ENCODE measurements around the gene PLA2R1.
"Not testable (repeated sequence)": the region's sequence is repeated elsewhere in the genome, so short reads cannot be mapped to it uniquely, and the experiment has no call there.

PLA2R1 gene

GRCh38 chr2:160063271-160063670, 856 bp upstream of the PLA2R1 start:
- no peak for DNase-seq

DNA sequence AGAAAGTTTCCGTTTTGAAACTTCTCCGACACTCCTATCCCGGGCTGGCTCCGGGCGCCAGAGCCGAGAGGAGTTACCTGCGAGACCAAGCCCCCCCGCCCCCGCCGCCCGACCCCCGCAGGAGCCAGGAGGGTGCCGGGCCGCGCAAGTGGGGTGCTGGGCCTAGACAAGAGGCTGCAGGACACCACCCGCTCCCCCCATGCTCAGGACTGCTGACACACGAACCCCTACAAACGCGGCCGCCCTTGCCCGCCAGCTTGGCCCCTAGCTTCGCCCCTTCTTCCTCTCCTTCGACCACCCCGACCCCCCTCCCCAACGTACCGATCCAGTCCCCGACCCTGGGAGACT, 497 bp downstream of the PLA2R1 start:
- DNase-seq = no peak

DNA sequence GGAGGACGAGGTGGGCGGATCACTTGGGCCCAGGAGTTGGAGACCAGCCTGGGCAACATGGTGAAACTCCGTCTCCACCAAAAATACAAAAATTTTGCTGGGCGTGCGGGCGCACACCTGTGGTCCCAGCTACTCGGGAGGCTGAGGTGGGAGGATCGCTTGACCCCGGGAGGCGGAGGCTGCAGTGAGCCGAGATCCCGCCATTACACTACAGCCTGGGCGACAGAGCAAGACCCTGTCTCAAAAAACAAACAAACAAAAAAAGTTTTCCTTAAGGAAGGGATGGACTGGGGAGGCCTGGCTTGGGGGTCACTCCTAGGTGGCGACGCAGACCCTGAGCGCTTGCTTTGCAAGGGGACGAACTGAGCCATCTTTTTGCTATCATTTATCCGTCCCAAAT, 882 bp downstream of the PLA2R1 start:
- no peak for DNase-seq

DNA sequence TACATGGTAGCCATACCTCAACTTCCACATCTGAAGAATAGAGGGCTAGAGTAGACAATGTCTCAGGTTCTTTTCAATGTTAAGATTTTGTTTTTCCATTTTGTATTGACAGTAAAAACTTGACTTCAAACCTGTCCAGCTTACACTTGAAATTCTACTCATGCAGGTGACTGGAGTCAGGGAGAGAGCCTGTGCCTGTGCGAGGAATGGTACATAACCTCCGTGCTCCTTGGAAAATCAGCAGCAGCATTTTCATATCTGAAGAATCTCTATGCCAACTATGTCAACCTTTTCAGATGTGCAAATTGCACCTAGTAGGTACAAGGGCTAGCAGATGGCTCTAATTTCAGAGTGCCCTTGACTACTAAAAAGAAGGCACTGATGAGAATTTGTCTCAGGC, 2.1 kb downstream of the PLA2R1 start:
- no peak for DNase-seq

DNA sequence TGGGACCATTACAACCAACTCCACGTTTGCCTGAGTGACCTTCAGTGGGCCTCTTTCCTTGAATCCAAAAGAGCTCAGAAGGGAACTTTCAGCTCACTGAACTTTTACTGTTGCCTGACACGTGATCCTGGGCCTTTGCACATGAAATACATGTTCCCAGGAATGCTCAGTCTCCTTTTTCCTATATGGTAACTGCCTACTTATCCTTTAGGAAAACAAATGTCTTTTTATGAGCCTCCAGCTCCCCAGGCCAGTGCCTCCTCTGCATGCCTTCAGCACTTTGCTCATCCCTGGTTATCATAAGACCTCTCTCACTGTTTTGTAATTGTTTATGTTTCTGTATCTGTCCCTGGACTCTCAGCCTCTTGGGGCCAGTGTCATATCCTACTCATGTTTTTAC, 5.1 kb downstream of the PLA2R1 start:
- DNase-seq = no peak

- no peak for DNase-seq
Observed at GRCh38 chr2:160055726-160056108, 6.7 kb downstream of the PLA2R1 start.

DNA sequence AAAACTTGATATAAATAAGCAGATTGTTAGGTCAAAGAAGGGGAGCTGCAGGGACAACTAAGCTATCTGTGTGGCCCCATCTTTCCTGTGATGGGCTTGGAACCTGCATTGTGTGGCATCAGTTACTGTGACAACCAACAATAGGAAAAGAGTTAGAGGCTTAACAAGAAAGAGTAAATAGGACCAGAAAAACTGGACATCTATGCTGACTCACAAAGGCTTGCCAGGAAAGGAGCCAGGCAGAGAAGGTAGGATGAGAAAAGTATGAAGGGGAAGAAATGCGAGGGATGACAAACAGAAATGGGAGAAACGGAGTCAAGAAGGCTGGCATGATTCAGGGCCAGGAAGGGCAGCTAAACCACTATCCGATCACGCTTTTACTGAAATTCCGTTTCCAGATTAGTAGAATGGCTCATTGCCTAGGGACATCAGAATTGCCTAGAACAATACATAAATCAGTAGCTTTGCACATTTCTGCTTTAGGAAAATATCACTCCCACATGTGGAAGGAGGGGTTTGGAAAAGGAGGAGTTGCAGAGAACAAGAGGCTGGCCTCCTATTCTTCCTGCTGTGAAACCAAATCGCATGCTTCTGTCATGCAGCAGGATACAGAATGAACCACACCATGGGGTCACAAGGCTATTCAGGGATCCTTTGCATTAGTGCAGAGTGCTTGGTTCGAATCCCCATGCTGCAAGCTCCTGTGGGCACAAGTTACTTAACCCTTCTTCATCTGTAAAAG, 7.3 kb downstream of the PLA2R1 start:
- DNase-seq = no peak

GRCh38 chr2:160053946-160054345, 8.5 kb downstream of the PLA2R1 start:
- no peak for DNase-seq

GRCh38 chr2:160052531-160052930, 9.9 kb downstream of the PLA2R1 start:
- no peak for DNase-seq

- DNase-seq = no peak
Observed at GRCh38 chr2:160051371-160051800, 11.0 kb downstream of the PLA2R1 start.

DNA sequence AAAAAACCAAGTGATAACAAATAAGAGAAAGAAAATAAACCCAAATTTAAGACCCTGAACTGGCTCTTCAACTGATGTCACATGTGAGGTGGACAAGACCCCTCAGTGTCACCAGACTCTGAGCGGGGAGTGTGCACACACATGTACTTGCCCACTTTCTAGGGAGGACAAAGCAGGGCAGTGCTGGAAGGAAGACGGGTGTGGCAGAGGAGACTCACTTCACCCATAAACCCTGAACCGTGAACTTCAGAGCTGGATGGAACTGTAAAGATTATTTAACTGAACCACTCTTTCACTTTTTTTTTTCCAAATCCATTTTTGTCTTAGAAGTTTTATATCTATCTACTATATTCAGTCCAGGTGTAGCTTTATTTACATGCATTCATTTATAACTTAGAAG, 12.3 kb downstream of the PLA2R1 start:
- DNase-seq = no peak

- DNase-seq = no peak
Observed at GRCh38 chr2:160045703-160046210, 16.7 kb downstream of the PLA2R1 start.

- no peak for DNase-seq
Observed at GRCh38 chr2:160044728-160045127, 17.7 kb downstream of the PLA2R1 start.

DNA sequence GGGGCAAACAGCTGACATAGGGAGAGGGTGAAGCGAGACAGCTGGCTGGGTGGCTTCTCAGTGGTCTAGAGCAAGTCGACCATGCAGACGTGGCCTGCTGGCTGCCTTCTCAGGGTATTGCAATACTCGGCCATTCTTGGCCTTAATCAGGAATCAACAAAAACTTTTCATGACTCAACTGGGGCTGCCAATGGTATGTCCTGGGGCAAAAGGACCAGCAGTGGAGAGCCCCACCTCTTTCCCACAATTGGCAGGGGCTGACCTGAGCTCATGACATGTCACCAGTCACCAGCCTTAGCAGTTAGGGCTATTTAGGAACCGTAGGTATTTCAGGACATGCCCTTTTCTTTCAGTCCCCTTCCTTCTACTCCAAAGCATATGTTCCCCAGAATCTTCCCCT, 19.1 kb downstream of the PLA2R1 start:
- peak; percentile 25 for DNase-seq

- DNase-seq = no peak
Observed at GRCh38 chr2:160042054-160042453, 20.4 kb downstream of the PLA2R1 start.

- DNase-seq = no peak
Observed at GRCh38 chr2:160041091-160041490, 21.3 kb downstream of the PLA2R1 start.

DNA sequence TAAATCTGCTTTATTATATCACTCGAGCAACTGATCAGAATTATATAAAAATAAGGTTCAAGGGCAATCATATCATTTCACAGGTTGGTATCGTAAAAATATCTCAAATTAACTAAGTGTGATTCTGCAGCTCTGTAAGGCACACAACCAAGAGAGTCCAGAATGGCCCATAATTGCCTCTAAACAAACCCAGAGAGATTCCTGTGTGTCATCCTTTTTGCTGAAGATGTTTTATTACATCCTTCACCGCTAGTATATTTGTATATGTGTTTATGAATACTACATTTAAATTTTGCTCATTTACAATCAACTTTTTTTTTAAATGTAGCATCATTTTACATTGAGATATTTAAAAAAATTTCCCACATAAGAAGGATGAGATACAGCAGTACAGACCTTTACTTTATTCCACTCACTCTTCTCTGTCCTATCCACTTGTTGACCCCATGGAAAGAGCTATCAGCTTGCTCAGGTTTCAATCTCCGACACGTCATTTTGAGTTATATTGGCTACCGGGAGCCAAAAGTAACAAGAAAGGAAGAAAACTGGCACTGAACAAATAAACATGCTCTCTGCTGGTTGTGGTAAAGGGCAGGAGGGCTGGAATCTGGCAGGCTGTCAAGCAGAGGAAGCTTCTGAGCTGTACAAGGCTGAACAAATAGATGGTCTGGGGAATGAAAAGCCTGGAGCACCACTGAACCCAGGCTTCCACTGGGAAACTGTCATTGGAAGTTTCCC, 23.1 kb downstream of the PLA2R1 start:
- DNase-seq = peak; percentile 34

- not testable (repeated sequence) for DNase-seq
Observed at GRCh38 chr2:160038662-160039061, 23.8 kb downstream of the PLA2R1 start.

DNA sequence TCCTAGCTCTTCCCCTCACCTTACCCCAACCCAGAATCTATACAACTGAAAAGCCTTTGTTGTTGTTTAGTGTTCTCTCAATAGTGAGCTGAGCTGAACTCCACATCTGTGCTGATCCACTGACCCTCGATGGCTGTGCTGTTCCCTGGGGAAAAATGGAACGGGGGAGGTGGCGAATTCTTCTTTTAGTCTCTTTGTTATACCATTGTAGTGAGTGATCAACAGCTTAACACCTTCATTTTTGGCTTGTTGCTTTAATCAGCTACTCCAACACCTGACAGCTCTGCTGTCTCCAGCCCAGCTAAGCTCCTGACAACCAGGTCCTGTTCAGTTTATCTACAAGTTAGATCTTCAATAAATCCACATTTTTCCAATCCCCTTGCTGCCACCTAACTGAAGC, 25.7 kb downstream of the PLA2R1 start:
- DNase-seq = no peak

DNA sequence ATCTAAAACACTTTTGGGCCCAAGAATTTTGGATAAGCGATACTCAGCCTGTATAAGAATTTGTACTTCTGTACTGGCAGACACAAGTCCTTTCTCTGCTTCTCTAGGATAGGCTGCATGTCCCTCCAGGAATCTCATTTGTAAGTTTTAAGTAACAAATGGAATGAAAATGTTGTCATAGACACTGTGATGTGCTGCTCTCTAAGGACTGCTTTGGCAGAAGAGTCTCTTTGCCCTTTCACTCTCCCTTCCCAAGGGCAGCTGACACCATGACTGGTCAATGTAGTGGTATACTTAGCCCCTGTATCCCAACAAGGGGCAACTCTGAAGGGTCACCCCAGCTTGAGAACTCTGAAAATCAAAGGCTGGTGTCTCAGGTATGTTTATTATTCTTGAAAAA, 27.3 kb downstream of the PLA2R1 start:
- DNase-seq = no peak

- DNase-seq = no peak
Observed at GRCh38 chr2:160034396-160034795, 28.0 kb downstream of the PLA2R1 start.

DNA sequence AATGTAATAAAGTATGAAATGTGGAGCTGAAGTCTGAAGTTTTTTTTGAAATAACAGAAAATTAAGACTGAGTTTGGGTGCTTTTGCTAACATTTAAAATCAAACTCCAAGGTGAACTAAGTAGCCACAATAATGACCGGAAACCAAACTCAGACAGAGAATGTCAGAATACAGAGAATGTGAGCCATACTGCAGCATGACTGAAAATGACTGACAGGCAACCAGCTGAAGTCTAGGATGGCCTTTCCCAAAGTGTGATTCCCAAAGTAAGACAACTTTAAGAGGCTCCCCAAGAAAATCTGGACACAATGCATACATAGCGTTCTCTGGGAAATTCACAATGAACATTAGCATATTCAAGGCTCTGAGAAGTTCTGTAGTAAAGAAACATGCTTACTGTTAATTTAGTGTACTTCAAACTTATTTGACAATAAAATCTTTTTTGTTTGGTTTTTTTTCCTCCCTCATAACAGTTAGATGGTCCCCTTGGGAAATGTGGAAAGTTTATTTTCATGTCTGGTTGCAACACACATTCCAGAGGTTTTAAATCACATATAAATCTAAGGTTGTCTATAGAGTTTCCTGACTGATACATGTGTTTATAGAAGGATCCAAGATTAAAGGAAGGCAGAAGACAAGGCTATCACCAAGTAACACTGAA, 28.6 kb downstream of the PLA2R1 start:
- peak; percentile 50 for DNase-seq

- no peak for DNase-seq
Observed at GRCh38 chr2:160029270-160029628, 33.2 kb downstream of the PLA2R1 start.
